ENCODE measurements around the gene PARD3. TPM values are rescaled to one million over a fixed set of nuclear protein-coding genes. Genes with fewer than 3 reads are reported as not detected.

Gene PARD3
- total RNA-seq, 1 experiment from 2014 or later: 51.8 TPM

DNA sequence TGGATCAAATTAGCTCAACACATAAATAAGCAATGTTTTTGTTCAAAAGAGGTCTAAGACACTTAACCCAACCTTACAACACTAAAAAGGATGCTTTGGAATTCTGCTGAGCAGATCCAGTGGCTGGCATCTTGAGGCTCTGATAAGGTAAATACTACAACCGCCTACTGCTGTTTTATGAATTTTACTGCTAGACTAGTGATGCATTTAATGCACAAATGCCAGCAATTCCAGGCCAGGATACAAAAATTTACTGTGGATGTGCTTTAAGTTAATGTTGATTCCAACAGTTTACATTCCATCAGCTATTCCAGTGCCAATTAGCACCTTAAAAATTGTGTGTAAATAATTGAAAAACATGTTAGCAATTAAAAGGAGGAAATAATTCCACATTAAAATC, 261.3 kb downstream of the PARD3 start:
- no peak for DNase-seq (ENCODE audit: low spot score)
- peaks cover 17% of the 10 kb centered on the region for H3K4me1 Mint-ChIP-seq
- H3K27me3 Mint-ChIP-seq (ENCODE audit: low read depth): no peaks in the 10 kb centered on the region
- H3K36me3 Mint-ChIP-seq: no peaks in the 10 kb centered on the region
- H3K27ac Mint-ChIP-seq: no peak overlapping the region; the same call in 1 of the 2 replicates
- no peak overlapping the region for H3K4me3 Mint-ChIP-seq
- H3K9me3 Mint-ChIP-seq: no peaks in the 10 kb centered on the region
- no peak for ATAC-seq
- POLR2A ChIA-PET: no interaction called here
- CTCF ChIA-PET: interaction anchor here (0.6 kb wide), 1 partner anchor 368 kb away, joined by 3 read pairs; no protein-coding TSS in a partner anchor
- TF ChIP-seq, protein P1, sequence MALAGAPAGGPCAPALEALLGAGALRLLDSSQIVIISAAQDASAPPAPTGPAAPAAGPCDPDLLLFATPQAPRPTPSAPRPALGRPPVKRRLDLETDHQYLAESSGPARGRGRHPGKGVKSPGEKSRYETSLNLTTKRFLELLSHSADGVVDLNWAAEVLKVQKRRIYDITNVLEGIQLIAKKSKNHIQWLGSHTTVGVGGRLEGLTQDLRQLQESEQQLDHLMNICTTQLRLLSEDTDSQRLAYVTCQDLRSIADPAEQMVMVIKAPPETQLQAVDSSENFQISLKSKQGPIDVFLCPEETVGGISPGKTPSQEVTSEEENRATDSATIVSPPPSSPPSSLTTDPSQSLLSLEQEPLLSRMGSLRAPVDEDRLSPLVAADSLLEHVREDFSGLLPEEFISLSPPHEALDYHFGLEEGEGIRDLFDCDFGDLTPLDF (CRISPR knock-in tag; IDR thresholded peaks at IDR 0.05): no peak
- TF ChIP-seq SMAD3 (CRISPR knock-in tag; IDR thresholded peaks at IDR 0.05; ENCODE audit: borderline replicate concordance): no peak
- no peak for TF ChIP-seq JAZF1 (CRISPR knock-in tag; IDR thresholded peaks at IDR 0.05)
- TF ChIP-seq EMX1 (CRISPR knock-in tag; IDR thresholded peaks at IDR 0.05): no peak
- no peak for TF ChIP-seq JUN (CRISPR knock-in tag; IDR thresholded peaks at IDR 0.05)
- no peak for TF ChIP-seq CREB1 (CRISPR knock-in tag; IDR thresholded peaks at IDR 0.05)
- no peak for TF ChIP-seq TP53 (CRISPR knock-in tag; IDR thresholded peaks at IDR 0.05)
- no peak for TF ChIP-seq CBFB (CRISPR knock-in tag; IDR thresholded peaks at IDR 0.05; ENCODE audit: low read depth)
- TF ChIP-seq NR3C1 (CRISPR knock-in tag; conservative IDR thresholded peaks at IDR 0.05; ENCODE audit: low read depth): no peak
- no peak for TF ChIP-seq ESRRA (CRISPR knock-in tag; IDR thresholded peaks at IDR 0.05; ENCODE audit: borderline replicate concordance)
- TF ChIP-seq ZNF138 (CRISPR knock-in tag; conservative IDR thresholded peaks at IDR 0.05): no peak
- no peak for TF ChIP-seq FOXK1 (CRISPR knock-in tag; IDR thresholded peaks at IDR 0.05)
- TF ChIP-seq MXD4 (CRISPR knock-in tag; IDR thresholded peaks at IDR 0.05; ENCODE audit: borderline replicate concordance): no peak
- TF ChIP-seq, protein P2, sequence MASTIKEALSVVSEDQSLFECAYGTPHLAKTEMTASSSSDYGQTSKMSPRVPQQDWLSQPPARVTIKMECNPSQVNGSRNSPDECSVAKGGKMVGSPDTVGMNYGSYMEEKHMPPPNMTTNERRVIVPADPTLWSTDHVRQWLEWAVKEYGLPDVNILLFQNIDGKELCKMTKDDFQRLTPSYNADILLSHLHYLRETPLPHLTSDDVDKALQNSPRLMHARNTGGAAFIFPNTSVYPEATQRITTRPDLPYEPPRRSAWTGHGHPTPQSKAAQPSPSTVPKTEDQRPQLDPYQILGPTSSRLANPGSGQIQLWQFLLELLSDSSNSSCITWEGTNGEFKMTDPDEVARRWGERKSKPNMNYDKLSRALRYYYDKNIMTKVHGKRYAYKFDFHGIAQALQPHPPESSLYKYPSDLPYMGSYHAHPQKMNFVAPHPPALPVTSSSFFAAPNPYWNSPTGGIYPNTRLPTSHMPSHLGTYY (CRISPR knock-in tag; IDR thresholded peaks at IDR 0.05): no peak
- TF ChIP-seq GABPB1 (CRISPR knock-in tag; IDR thresholded peaks at IDR 0.05): no peak
- TF ChIP-seq, protein P3, sequence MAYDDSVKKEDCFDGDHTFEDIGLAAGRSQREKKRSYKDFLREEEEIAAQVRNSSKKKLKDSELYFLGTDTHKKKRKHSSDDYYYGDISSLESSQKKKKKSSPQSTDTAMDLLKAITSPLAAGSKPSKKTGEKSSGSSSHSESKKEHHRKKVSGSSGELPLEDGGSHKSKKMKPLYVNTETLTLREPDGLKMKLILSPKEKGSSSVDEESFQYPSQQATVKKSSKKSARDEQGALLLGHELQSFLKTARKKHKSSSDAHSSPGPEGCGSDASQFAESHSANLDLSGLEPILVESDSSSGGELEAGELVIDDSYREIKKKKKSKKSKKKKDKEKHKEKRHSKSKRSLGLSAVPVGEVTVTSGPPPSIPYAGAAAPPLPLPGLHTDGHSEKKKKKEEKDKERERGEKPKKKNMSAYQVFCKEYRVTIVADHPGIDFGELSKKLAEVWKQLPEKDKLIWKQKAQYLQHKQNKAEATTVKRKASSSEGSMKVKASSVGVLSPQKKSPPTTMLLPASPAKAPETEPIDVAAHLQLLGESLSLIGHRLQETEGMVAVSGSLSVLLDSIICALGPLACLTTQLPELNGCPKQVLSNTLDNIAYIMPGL (CRISPR knock-in tag; IDR thresholded peaks at IDR 0.05): no peak
- TF ChIP-seq ZNF396 (CRISPR knock-in tag; IDR thresholded peaks at IDR 0.05; ENCODE audit: borderline replicate concordance): no peak
- TF ChIP-seq, protein P4, sequence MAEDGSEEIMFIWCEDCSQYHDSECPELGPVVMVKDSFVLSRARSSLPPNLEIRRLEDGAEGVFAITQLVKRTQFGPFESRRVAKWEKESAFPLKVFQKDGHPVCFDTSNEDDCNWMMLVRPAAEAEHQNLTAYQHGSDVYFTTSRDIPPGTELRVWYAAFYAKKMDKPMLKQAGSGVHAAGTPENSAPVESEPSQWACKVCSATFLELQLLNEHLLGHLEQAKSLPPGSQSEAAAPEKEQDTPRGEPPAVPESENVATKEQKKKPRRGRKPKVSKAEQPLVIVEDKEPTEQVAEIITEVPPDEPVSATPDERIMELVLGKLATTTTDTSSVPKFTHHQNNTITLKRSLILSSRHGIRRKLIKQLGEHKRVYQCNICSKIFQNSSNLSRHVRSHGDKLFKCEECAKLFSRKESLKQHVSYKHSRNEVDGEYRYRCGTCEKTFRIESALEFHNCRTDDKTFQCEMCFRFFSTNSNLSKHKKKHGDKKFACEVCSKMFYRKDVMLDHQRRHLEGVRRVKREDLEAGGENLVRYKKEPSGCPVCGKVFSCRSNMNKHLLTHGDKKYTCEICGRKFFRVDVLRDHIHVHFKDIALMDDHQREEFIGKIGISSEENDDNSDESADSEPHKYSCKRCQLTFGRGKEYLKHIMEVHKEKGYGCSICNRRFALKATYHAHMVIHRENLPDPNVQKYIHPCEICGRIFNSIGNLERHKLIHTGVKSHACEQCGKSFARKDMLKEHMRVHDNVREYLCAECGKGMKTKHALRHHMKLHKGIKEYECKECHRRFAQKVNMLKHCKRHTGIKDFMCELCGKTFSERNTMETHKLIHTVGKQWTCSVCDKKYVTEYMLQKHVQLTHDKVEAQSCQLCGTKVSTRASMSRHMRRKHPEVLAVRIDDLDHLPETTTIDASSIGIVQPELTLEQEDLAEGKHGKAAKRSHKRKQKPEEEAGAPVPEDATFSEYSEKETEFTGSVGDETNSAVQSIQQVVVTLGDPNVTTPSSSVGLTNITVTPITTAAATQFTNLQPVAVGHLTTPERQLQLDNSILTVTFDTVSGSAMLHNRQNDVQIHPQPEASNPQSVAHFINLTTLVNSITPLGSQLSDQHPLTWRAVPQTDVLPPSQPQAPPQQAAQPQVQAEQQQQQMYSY (CRISPR knock-in tag; IDR thresholded peaks at IDR 0.05): no peak

DNA sequence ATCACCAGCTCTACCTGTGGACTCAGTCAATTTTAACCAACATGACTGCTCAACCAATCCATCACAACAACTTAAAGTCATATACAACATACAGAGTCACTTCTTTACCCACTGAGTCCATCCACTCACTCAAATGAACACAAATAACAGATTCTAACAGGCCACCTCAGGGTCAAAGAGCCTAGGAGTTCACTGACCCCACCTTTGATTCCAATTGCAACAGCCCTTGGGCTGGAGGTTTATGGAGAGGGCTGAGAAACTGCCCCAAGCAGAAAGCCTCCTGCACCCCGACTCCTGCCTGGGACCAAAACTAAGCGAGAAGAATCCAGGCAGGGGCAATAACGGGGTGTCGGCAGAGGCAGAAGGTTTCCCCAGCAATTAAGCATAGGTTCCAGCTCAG, 263.8 kb downstream of the PARD3 start:
- TF ChIP-seq SP1 (CRISPR knock-in tag; conservative IDR thresholded peaks at IDR 0.05): no peak
- TF ChIP-seq SMAD3 (CRISPR knock-in tag; IDR thresholded peaks at IDR 0.05; ENCODE audit: borderline replicate concordance): no peak
- TF ChIP-seq, protein P5, sequence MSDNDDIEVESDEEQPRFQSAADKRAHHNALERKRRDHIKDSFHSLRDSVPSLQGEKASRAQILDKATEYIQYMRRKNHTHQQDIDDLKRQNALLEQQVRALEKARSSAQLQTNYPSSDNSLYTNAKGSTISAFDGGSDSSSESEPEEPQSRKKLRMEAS (CRISPR knock-in tag; IDR thresholded peaks at IDR 0.05): no peak
- TF ChIP-seq TEAD1 (CRISPR knock-in tag; IDR thresholded peaks at IDR 0.05): no peak
- no peak for TF ChIP-seq GTF2I (CRISPR knock-in tag; conservative IDR thresholded peaks at IDR 0.05)
- no peak for TF ChIP-seq MYBL2 (CRISPR knock-in tag; IDR thresholded peaks at IDR 0.05)
- Mint-ChIP-seq H3K4me3 (no peak overlapping the region), H3K36me3 (no peaks in the 10 kb centered on the region), H3K9me3 (no peaks in the 10 kb centered on the region), H3K4me1 (peaks cover 31% of the 10 kb centered on the region), H3K27me3 (ENCODE audit: low read depth) (no peaks in the 10 kb centered on the region), H3K27ac (no peak overlapping the region)
- ChIA-PET POLR2A (no interaction called here), CTCF (no interaction called here)
- DNase-seq (ENCODE audit: low spot score) (no peak), ATAC-seq (no peak)
